ENCODE data around the gene RENBP.

DNA sequence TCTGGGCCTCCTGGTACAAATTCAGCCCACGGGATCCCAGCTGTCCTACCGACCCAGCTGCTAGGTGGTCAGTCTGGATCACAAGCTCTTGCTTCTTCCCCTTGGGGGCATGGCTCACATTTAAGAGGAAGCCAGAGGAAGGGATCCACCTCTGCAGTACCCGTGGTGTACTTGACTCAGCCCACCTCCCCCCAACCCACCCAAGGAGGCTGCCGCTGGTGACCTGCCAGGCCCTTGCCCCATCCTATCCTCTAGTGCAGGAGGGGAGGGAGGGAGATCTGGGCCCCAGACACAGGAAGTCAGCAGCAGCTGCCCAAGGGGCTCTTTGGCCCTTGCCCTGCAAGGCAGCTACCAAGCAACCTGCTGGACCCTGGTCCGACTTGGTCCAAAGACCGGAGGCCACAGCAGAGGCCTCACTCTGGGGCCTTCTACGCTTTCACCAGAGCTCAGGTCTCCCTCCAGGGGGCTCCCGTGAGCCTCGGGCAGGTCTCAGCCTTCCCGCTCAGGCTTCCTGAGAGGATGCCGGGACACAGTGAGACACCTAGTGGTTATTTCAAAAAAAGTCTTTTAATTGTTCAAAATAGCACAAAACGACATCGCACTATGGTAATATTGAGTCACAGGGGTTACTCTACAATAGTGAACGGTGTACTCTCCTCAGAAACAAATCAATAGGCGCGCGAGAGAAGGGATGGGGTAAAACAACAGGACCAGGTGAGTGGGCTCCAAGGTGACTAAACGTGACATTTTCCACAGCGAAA, 2.7 kb upstream of the RENBP start:
- TF ChIP-seq, protein P1, sequence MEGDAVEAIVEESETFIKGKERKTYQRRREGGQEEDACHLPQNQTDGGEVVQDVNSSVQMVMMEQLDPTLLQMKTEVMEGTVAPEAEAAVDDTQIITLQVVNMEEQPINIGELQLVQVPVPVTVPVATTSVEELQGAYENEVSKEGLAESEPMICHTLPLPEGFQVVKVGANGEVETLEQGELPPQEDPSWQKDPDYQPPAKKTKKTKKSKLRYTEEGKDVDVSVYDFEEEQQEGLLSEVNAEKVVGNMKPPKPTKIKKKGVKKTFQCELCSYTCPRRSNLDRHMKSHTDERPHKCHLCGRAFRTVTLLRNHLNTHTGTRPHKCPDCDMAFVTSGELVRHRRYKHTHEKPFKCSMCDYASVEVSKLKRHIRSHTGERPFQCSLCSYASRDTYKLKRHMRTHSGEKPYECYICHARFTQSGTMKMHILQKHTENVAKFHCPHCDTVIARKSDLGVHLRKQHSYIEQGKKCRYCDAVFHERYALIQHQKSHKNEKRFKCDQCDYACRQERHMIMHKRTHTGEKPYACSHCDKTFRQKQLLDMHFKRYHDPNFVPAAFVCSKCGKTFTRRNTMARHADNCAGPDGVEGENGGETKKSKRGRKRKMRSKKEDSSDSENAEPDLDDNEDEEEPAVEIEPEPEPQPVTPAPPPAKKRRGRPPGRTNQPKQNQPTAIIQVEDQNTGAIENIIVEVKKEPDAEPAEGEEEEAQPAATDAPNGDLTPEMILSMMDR (tag by site-specific recombination; IDR thresholded peaks at IDR 0.05), result peak; percentile 96
- TF ChIP-seq HOXA7 (CRISPR knock-in tag; IDR thresholded peaks at IDR 0.05; ENCODE audit: borderline replicate concordance), result no peak
- TF ChIP-seq, protein P2, sequence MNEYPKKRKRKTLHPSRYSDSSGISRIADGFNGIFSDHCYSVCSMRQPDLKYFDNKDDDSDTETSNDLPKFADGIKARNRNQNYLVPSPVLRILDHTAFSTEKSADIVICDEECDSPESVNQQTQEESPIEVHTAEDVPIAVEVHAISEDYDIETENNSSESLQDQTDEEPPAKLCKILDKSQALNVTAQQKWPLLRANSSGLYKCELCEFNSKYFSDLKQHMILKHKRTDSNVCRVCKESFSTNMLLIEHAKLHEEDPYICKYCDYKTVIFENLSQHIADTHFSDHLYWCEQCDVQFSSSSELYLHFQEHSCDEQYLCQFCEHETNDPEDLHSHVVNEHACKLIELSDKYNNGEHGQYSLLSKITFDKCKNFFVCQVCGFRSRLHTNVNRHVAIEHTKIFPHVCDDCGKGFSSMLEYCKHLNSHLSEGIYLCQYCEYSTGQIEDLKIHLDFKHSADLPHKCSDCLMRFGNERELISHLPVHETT (tag by site-specific recombination; IDR thresholded peaks at IDR 0.05), result no peak
- TF ChIP-seq, protein P3, sequence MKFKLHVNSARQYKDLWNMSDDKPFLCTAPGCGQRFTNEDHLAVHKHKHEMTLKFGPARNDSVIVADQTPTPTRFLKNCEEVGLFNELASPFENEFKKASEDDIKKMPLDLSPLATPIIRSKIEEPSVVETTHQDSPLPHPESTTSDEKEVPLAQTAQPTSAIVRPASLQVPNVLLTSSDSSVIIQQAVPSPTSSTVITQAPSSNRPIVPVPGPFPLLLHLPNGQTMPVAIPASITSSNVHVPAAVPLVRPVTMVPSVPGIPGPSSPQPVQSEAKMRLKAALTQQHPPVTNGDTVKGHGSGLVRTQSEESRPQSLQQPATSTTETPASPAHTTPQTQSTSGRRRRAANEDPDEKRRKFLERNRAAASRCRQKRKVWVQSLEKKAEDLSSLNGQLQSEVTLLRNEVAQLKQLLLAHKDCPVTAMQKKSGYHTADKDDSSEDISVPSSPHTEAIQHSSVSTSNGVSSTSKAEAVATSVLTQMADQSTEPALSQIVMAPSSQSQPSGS (tag by site-specific recombination; IDR thresholded peaks at IDR 0.05; ENCODE audit: low read depth), result no peak
- no peak for TF ChIP-seq KLF9 (tag by site-specific recombination; IDR thresholded peaks at IDR 0.05; ENCODE audit: low read depth)
- no peak for TF ChIP-seq ZNF416 (tag by site-specific recombination; IDR thresholded peaks at IDR 0.05)
- TF ChIP-seq, protein P4, sequence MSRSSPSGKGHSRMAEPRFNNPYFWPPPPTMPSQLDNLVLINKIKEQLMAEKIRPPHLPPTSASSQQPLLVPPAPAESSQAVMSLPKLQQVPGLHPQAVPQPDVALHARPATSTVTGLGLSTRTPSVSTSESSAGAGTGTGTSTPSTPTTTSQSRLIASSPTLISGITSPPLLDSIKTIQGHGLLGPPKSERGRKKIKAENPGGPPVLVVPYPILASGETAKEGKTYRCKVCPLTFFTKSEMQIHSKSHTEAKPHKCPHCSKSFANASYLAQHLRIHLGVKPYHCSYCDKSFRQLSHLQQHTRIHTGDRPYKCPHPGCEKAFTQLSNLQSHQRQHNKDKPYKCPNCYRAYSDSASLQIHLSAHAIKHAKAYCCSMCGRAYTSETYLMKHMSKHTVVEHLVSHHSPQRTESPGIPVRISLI (tag by site-specific recombination; IDR thresholded peaks at IDR 0.05), result no peak
- no peak for TF ChIP-seq ZNF529 (tag by site-specific recombination; IDR thresholded peaks at IDR 0.05; ENCODE audit: insufficient replicate concordance)
